ENCODE results near the gene IFI27. TPM values are rescaled to one million over a fixed set of nuclear protein-coding genes. Genes with fewer than 3 reads are reported as not detected.

Gene IFI27
- total and polyA plus RNA-seq, 2 of the 8 experiments (the other 6 are each of a cell fraction or from before 2014, with no cell fraction given): 0.76 to 2.2 TPM

DNA sequence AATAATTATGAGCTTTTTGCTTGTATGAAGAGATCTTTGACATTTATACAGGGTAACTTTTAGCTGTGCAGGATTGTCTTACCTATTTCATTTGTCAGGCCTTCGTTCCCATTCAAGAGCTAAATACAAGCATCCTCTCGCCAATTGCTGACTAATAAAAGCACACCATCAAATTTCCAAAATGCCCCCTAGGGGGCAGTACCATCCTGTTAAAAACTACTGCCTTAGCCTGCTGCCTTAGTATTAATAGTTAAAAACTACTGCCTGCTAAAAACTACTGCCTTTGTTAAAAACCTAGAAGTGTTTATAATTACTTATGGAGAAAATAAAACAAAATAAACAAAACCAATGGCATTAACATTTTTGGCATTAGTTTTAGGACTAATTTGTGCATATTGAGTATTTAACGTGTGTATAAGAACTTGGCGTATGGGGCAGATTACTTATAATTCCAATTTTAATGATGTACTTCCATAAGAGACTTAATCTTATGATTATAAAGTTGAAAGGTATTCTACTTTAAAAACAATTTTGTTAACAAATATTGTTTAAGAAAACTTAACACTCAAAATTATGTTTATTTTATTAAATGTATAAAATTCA, 21.9 kb downstream of the IFI27 start:
- 65% methylated on average over 4 of the region's 4 CpGs; no CpG with 5 or more reads in 1 of the 2 experiments for WGBS, 2 experiments (ENCODE audit: extremely low coverage in 1 of 2, insufficient coverage in 1 of 2, insufficient read length in 1 of 2, insufficient replicate concordance in 2 of 2, low coverage in 1 of 2, low lambda C conversion rate in 2 of 2, missing lambda C conversion rate in 1 of 2)
- Histone ChIP-seq H2BK120ac (replicated peaks; ENCODE audit: low read depth, low read length) (no peak overlapping the region), H3K79me1 (ENCODE audit: low read depth, low read length) (no peaks in the 10 kb centered on the region), H2BK15ac (ENCODE audit: low read length) (no peak overlapping the region), H3K23ac (ENCODE audit: insufficient read length) (no peak overlapping the region), H3K14ac (ENCODE audit: insufficient read length) (no peak overlapping the region), H3K18ac (ENCODE audit: extremely low read depth, low read length) (no peak overlapping the region), H2AK5ac (ENCODE audit: low read depth, low read length) (no peak overlapping the region), H3K27ac (ENCODE audit: low read depth, low read length) (no peak overlapping the region), H3K4me3 (ENCODE audit: extremely low read depth in 1 of 4, insufficient read depth in 2 of 4, low read depth in 3 of 4, low read length in 4 of 4) (no peak overlapping the region), H4K91ac (replicated peaks; ENCODE audit: insufficient read length, low read length) (no peak overlapping the region), H2AFZ (ENCODE audit: low read length) (no peak overlapping the region), H2BK12ac (ENCODE audit: low read depth, low read length) (no peak overlapping the region), H3K79me2 (ENCODE audit: control insufficient read depth in 1 of 2, insufficient read depth in 2 of 2, low read length in 2 of 2) (no peaks in the 10 kb centered on the region), H2BK5ac (ENCODE audit: low read depth, low read length) (no peak overlapping the region), H3K56ac (replicated peaks; ENCODE audit: insufficient read length, low read depth, low read length) (no peak overlapping the region), H3K27me3 (replicated peaks in 1 of 4; ENCODE audit: control insufficient read depth in 3 of 4, extremely low read depth in 1 of 4, insufficient read depth in 3 of 4, low read length in 3 of 4) (no peaks in the 10 kb centered on the region; a peak in 1 of 7 replicates), H3K4me2 (ENCODE audit: insufficient read depth in 1 of 2, low read depth in 2 of 2, low read length in 2 of 2) (no peak overlapping the region), H4K8ac (ENCODE audit: extremely low read depth, insufficient read depth, low read length) (no peak overlapping the region), H3K9me3 (ENCODE audit: insufficient read depth in 2 of 2, low read depth in 1 of 2, low read length in 1 of 2) (peaks cover 5 to 8% of the 10 kb centered on the region in 2 experiments; a peak in 1 of 4 replicates), H4K20me1 (replicated peaks in 1 of 2; ENCODE audit: control insufficient read depth in 1 of 2, insufficient read depth in 2 of 2, low read length in 2 of 2) (no peaks in the 10 kb centered on the region), H2BK20ac (ENCODE audit: low read length) (no peak overlapping the region), H3K9ac (replicated peaks in 1 of 4; ENCODE audit: extremely low read depth in 1 of 4, low read depth in 3 of 4, low read length in 3 of 4) (no peak overlapping the region), H3K4ac (replicated peaks; ENCODE audit: insufficient read length, low read depth, low read length) (no peak overlapping the region), H3K23me2 (ENCODE audit: low read depth, low read length) (peaks cover 9% of the 10 kb centered on the region; the same call in 1 of the 2 replicates), H3K36me3 (ENCODE audit: control insufficient read depth in 2 of 4, insufficient read depth in 4 of 4, low read length in 3 of 4) (no peaks in the 10 kb centered on the region; a peak in 1 of 8 replicates), H3K4me1 (replicated peaks in 1 of 4; ENCODE audit: control insufficient read depth in 3 of 4, insufficient read depth in 4 of 4, low read length in 3 of 4) (peaks cover 0 to 4% (median 2%) of the 10 kb centered on the region in 4 experiments; a peak in 3 of 7 replicates), H4K5ac (ENCODE audit: insufficient read length, low read depth, low read length) (no peak overlapping the region)
- ChIA-PET CTCF (ENCODE audit: partially characterized antibody) (interaction anchor here (0.7 to 5.3 kb wide), 42 partner anchors 10 to 543 kb away, joined by 3 to 55 read pairs (median 4); partner anchors contain the start of genes CCDC197, IFI27, SERPINA1 and SERPINA10), POLR2A (ENCODE audit: partially characterized antibody) (interaction anchor here (0.9 kb wide), 1 partner anchor 48 kb away, joined by 3 read pairs; no protein-coding TSS in a partner anchor)
- DNase-seq (ENCODE audit: low read depth in 1 of 2, low spot score in 2 of 2) (peak in 1 of 2 experiments; percentile 73), FAIRE-seq (peak; percentile 65)
- TF ChIP-seq RAD21 (IDR thresholded peaks at IDR 0.05 in 1 of 2, conservative IDR thresholded peaks at IDR 0.05 in 1 of 2; ENCODE audit: low read depth in 2 of 2, low read length in 2 of 2) (peak; percentile 74 to 78), POU5F1 (IDR thresholded peaks at IDR 0.05; ENCODE audit: low read depth, low read length) (no peak), MAFK (IDR thresholded peaks at IDR 0.05; ENCODE audit: low read depth, low read length) (peak; percentile 73), YY1 (IDR thresholded peaks at IDR 0.05; ENCODE audit: low read depth, low read length) (no peak), BACH1 (IDR thresholded peaks at IDR 0.05; ENCODE audit: low read length) (peak; percentile 96), JUND (IDR thresholded peaks at IDR 0.05; ENCODE audit: low read length) (0 out of 2 replicates have a peak, but pooled peaks have one; percentile 33)
- TF ChIP-seq, protein P1, sequence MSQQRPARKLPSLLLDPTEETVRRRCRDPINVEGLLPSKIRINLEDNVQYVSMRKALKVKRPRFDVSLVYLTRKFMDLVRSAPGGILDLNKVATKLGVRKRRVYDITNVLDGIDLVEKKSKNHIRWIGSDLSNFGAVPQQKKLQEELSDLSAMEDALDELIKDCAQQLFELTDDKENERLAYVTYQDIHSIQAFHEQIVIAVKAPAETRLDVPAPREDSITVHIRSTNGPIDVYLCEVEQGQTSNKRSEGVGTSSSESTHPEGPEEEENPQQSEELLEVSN (IDR thresholded peaks at IDR 0.05): no peak
- TF ChIP-seq, protein P2, sequence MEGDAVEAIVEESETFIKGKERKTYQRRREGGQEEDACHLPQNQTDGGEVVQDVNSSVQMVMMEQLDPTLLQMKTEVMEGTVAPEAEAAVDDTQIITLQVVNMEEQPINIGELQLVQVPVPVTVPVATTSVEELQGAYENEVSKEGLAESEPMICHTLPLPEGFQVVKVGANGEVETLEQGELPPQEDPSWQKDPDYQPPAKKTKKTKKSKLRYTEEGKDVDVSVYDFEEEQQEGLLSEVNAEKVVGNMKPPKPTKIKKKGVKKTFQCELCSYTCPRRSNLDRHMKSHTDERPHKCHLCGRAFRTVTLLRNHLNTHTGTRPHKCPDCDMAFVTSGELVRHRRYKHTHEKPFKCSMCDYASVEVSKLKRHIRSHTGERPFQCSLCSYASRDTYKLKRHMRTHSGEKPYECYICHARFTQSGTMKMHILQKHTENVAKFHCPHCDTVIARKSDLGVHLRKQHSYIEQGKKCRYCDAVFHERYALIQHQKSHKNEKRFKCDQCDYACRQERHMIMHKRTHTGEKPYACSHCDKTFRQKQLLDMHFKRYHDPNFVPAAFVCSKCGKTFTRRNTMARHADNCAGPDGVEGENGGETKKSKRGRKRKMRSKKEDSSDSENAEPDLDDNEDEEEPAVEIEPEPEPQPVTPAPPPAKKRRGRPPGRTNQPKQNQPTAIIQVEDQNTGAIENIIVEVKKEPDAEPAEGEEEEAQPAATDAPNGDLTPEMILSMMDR (IDR thresholded peaks at IDR 0.05; ENCODE audit: control extremely low read depth in 1 of 3, insufficient read depth in 1 of 3, low read depth in 1 of 3, low read length in 3 of 3): peak in 2 of 3 experiments; percentile 64 to 68; a peak in 3 of 4 replicates
